ENCODE measurements around the gene SESTD1.
"Not testable (repeated sequence)": the region's sequence is repeated elsewhere in the genome, so short reads cannot be mapped to it uniquely, and the experiment has no call there.

SESTD1 gene

DNA sequence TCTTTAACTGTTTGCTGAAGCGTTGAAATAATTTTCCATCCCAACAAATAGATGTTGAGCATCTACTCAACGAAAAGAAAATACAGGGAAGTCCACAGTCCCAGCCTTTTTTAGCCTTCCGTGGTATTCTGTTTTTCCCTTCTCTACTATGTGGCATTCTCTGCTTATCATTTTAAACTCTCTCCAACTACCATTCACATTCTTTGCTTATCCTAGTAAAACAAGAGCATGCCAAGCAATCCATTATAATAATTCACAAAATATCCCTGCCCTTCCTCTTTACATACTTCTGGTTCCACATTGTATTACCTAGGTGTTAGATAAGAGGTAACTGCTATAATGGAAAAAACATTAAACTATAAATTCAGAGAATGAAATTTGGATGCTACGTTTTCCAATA lies 1.6 kb upstream of the SESTD1 start:
- DNase-seq: no peak

GRCh38 chr2:179265082-179265510 lies 464 bp upstream of the SESTD1 start:
- DNase-seq: no peak

GRCh38 chr2:179263446-179264367 lies 925 bp downstream of the SESTD1 start:
- no peak for DNase-seq

- DNase-seq: no peak
Measured at GRCh38 chr2:179263015-179263414, 1.6 kb downstream of the SESTD1 start.

DNA sequence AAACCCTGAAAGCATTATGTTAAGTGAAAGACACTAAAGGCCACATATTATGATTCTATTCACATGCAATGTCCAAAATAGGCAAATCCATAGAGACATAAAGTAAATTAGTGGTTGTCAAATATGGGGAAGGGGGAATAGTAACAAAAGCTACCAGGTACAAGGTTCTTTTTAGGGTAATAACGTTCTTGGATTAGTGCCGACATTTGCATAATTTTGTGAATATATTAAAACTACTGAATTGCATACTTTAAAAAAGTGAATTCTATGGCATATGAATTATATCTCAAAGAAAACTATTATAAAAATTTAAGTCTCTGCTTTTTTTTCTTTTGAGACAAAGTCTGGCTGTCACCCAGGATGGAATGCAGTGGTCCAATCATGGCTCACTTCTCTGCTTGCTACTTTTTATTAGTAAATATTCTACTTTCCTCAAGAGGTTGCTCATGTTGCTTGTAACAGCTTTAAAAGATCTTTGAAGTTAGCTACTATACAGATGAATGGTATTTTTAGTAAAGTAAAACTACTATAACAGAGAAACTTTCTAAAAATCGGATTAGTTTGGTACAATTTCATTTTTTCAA lies 2.5 kb downstream of the SESTD1 start:
- no peak for DNase-seq

DNA sequence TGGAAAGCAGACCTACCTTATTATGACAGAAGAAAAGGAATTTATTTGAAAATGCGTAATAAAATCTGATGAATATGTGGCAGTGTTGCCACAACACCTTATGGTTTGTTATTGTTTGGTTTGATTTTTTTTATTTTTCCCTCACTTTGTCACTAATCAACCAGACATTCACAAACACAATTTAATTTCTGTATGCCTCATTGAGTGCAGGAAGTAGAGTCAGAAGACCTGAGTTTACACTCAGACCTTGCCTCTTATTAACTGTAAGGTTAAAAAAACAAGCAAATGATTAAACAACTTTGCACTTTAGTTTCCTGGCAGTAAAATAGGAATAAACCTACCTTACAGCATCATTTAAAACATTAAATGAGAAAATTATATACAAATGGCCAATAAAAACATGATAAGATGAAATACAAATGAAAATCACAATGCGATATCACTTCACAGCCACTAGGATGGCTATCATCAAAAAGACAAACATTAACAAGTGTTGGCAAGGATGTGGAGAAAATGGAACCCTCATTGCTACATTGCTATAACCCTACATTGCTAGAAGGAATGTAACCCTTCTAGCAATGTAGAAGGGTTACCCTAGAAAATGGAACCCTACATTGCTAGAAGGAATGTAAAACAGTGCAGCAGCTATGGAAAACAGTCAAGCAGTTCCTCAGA lies 3.3 kb downstream of the SESTD1 start:
- no peak for DNase-seq

- no peak for DNase-seq
Measured at GRCh38 chr2:179260224-179260623, 4.4 kb downstream of the SESTD1 start.

- DNase-seq: no peak
Measured at GRCh38 chr2:179255129-179255528, 9.5 kb downstream of the SESTD1 start.

DNA sequence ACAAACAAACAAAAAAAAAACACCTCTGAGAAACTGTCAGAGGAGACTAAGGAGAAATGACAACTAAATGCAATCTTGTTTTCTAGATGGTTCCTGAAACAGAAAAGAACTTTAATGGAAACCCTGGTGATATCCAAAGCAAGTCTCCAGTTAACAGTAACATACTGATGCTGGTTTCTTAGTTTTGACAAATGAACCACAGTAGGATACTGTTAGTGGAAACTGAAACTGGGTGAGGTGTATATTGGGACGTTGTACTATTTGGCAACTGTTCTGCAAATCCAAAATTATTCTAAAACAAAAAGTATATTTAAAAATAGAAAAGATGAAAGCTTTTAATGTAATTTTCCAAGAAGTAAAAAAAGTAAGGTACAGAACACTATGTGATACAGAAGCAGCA lies 11.4 kb downstream of the SESTD1 start:
- no peak for DNase-seq

DNA sequence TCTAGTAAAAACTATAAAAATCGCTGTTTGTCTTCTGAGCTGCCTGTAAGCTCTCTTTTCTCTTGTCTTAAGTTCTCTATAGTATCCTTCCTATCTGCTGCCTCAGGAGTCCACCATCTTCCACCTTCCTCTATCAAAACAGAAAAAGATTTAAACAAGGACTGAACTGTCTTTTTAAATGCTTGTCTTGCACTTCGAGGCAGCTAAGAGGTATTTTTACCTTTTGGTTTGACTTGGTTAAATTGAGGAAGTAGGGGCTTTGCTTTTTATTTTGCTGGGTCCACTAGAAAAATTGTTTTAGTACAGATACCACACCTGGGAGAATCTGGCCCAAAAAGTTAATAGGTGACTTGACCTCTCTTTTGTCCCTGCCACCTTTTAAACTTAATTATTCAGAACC lies 12.2 kb downstream of the SESTD1 start:
- DNase-seq: no peak

- DNase-seq: no peak
Measured at GRCh38 chr2:179251870-179252269, 12.8 kb downstream of the SESTD1 start.

- DNase-seq: no peak
Measured at GRCh38 chr2:179250848-179251504, 13.7 kb downstream of the SESTD1 start.

GRCh38 chr2:179250095-179250494 lies 14.5 kb downstream of the SESTD1 start:
- DNase-seq: no peak

DNA sequence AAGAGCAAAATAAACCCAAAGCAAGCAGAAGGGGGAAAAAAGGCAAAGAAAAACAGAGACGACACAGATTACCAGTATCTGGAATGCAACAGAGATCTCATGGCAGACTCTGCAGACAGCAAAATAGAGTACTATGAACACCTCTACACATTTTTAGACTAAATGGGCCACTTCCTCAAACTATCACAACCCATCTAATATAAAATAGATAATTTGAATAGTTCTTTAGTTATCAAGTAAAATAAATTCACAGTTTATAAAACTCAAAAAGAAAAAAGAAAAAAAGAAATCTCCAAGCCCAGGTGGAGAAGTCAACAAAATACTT lies 16.6 kb downstream of the SESTD1 start:
- DNase-seq: no peak

GRCh38 chr2:179247318-179248023 lies 17.2 kb downstream of the SESTD1 start:
- no peak for DNase-seq

DNA sequence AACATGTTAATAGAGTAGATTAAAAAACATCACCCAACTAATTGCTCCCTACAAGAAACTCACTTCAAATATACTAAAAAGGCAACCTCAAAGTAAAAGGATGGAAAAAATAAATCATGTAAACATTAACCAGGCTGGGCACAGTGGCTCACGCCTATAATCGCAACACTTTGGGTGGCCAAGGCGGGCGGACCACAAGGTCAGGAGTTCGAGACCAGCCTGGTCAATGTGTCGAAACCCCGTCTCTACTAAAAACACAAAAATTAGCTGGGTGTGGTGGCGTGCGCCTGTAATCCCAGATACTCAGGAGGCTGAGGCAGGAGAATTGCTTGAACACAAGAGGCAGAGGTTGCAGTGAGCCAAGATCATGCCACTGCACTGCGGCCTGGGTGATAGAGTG lies 18.8 kb downstream of the SESTD1 start:
- not testable (repeated sequence) for DNase-seq

- no peak for DNase-seq
Measured at GRCh38 chr2:179243046-179243445, 21.6 kb downstream of the SESTD1 start.

GRCh38 chr2:179240481-179241451 lies 23.9 kb downstream of the SESTD1 start:
- DNase-seq: no peak

DNA sequence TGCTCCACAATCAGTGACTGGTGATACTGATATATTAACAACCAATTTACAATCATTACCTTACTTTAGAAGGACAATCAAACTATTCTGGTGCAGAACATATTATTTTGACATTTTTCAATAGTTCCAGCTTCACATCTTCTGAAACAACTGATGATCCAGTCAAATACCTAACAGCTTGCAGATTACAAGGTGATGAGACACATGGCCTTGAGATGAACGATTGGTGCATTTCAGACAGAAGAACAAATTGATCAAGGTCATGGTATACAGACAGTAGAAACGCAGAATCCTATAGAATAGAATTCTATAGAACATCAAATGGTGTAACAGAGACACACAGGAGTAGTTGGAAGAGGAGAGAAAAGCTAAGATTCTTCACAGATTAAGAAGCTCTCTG lies 24.8 kb downstream of the SESTD1 start:
- no peak for DNase-seq

DNA sequence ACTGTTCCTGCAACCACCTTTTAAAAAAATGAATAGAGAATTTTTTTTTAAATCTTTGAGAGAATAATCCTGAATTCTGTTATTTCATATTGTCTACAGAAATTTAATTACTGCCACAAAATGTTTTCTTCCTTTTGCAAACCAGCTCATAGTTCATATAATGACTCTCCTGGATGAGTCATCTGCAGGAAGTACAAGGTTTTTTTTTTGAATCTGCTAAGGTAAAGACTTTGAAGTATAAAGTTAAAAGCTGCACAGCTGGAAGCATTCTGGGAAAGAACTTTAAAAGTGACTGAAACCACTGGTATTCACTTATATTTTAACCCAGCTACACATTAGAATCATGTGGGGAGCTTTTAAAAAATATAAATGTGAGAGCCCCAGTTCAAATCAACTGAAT lies 25.4 kb downstream of the SESTD1 start:
- no peak for DNase-seq

- no peak for DNase-seq
Measured at GRCh38 chr2:179238027-179238426, 26.6 kb downstream of the SESTD1 start.

Data from NCI-H1436 treated with DMSO at 0.1 percent for 48 hours (cell line).